GM21528 (cell line): ENCODE results near the gene TMEM187.

ENCODE experiments used
- ATAC-seq: cut with Tn5 transposase; IDR thresholded peaks from one replicate; pipeline ENCODE4 v1.9.1; 2021; ENCODE audit warnings: mild to moderate bottlenecking, moderate library complexity; ENCODE audit not compliant: unreplicated experiment, low FRiP score

TMEM187 gene

DNA sequence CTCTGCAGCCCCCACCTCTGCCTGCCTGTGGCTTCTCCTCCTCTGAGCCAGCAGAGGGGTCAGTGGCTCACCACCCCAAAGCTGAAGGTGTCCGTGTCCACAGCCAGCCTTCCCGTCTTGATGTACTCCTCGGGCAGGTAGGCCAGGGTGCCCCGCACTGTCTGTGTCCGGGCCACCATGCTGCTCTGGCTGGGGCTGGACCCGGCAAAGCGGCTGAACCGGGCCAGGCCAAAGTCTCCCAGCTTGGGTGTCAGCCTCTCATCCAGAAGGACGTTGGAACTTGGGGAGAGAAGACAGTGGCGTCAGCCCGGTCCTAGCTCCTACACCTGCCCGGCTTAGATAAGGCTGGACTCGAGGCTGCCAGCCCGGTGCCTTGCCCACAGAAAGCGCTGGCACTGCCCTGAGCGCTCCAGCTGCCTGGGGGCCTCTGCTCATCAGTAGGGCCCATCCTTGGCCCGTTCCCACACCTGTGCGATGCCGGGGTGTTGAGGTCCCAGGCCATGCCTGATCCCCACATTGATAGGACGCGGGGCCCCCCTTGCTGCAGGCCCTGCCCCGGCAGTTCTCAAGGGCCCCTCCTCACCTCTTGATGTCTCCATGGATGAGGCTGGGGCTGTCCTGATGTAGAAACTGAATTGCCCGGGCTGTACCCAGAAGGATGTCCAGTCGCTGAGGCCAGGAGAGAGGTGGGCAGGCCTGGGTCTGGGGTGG lies 44.0 kb downstream of the TMEM187 start:
- no peak for ATAC-seq

- ATAC-seq = no peak
These were observed 45.4 kb downstream of the TMEM187 start for GRCh38 chrX:154017766-154018517.

DNA sequence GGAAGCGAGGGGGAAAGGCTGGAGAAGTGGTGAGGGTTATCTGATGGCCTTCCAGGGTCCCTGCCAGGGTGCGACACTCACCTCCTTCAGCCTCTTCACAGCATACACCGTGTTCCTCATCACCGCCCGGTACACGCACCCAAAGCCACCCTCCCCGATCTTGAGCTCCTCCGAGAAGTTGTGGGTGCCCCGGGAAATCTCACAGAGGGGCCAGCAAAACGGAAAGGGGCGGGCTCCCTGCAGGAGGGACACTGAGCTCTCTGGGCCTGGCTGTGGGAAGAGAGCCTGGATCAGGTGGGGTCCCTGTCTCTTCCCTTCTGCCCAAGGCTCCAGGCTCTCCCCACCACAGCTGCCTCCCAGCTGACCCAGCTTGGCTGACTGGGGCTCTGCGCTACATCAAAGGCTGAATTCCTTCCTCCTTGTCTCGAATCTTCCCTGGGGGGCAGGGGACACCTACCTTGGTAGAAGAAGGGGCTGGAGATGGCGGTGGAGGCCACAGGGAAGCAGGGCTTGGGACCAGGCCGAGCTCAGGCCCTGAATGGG lies 46.0 kb downstream of the TMEM187 start:
- ATAC-seq = no peak

DNA sequence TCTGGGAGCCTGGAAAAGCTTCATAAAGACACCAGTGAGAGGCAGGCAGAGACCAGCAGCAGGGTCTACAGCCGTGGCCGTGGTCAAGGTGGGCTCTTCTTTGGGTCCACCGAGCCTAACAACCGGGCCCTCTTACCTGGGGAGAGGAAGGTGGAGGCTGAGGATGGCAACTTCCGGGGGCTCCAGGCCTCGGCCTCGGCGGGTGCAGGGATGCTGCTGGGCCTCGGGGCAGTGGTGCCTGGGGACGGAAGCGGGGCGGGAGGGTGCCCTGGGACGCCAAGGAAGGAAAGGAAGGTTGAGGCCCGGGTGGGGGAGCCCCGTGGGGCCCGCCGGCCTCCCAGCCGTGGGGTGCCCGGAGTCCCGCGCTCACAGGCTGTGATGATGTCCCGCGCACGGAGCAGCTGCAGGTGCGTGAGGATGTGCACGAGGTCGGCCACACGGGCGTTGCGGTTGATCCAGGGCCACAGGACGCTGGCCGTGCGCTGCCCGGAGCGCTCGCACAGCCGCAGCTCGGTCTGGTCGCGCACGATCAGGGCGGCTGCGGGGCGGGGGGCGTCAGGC lies 46.6 kb downstream of the TMEM187 start:
- ATAC-seq = peak; percentile 8

GRCh38 chrX:154019633-154020528 lies 47.3 kb downstream of the TMEM187 start, which contains the start of gene IRAK1:
TSS of gene IRAK1 (minus strand) at chrX:154019902. CDS start at chrX:154019812, 90 bp downstream.
- ATAC-seq = peak; percentile 47

GRCh38 chrX:154020536-154021115 lies 48.1 kb downstream of the TMEM187 start:
- ATAC-seq = no peak

DNA sequence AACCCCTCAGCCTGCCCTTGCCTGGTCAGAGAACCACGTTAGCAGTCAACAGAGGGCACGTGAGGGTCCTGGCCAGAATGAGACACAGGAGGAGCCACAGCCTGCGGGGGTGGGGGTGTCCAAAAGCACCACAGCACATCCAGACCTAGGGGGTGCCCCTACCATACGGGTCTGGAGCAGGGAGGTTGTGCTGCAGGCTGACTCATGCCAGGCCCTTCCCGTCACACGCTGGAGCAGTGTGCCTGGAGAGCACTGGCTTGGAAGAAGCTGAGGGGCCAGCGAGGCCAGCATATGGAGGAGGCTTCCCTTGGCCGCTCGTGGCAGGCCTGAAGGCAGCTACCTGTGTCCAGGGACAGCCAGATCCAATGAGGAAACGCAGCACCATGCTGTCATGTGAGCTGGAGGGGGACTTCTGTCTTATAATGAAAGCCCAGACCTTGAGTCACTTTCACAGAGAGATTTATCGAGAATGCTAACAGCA lies 48.6 kb downstream of the TMEM187 start:
- no peak for ATAC-seq

GRCh38 chrX:154022108-154022507 lies 49.6 kb downstream of the TMEM187 start:
- ATAC-seq = no peak

GRCh38 chrX:154023276-154024000 lies 50.9 kb downstream of the TMEM187 start:
- no peak for ATAC-seq

- no peak for ATAC-seq
These were observed 51.7 kb downstream of the TMEM187 start for GRCh38 chrX:154024271-154024670.

DNA sequence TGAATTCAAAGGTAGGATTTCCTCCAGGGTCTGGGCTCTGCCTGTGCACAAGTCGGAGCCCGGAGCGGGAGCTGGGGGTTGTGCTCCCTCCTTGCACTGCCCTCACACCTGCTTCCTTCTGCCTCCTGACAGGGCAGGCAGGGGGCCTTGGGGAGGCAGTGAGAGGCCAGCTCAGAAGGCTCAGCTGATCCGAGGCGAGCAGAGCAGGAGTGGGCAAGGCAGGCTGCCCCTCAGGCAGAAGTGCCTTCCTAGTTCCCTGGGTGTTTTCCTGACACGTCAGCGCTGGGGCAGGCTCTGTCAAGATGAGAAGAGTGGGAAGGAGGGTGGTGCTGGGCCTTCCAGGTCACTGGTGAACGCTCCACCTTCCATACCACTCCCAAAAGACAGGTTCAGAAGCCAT lies 52.7 kb downstream of the TMEM187 start:
- ATAC-seq = no peak

DNA sequence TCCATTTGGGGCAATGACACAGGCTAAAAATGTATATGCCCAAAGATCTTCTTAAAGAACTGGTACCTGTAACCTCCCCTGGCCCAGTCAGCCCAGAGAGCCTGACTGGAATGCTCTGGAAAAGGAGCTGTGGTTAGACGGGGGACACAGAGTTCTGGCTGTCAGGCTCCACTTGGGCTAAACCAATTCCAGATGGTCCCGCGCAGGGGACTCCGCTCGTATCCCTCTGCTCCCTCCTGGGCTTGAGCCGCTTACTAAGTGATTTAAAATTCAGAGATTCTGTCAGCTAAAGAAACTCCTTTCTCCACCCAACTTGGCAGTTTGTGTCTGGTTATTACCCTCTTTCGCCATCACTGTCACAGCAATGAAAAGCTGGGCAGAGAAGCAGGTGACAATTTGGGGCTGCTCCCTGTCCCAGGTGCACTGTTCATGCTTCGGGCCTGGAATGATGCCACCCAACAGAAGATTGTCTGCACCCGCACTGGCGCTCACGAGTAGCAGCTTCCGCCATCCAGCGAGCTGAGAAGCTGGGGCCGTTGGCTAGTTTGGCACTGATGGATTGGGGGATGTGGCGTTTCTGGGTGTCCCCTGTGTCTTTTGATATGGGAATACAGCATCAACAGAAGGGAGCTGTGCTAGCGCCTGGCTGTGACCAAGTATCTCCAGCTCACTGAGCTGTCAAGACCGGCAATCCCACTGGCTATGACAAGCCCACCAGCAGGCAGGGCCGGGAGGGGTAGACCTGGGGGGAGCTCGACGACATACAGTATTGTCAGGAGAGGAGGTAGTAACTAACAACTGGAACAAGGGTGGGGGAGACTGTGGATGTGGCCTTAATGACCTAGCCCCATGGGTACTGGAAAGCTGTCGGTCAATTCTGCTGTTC lies 53.8 kb downstream of the TMEM187 start:
- ATAC-seq = no peak

DNA sequence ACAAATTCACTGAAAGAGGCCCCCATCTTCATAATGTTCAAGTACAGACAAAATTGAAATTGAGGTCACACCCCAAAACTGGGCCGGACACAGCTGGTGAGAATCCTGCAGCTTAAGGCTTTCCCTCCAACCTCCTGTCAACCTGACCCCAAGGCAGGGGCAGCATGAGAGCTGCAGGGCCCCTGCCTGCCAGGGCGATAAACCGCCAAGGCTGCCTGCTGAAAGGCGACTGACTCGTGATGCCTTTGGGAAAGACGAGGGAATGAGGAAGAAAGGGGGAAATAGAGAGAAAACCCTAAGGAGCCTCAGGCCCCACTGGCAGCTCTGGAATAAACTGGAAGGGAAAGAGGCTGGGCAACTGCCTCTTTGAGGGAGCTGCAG lies 54.5 kb downstream of the TMEM187 start:
- no peak for ATAC-seq

GRCh38 chrX:154027986-154028385 lies 55.4 kb downstream of the TMEM187 start:
- no peak for ATAC-seq

- ATAC-seq = no peak
These were observed 56.1 kb downstream of the TMEM187 start for GRCh38 chrX:154028502-154029184.

DNA sequence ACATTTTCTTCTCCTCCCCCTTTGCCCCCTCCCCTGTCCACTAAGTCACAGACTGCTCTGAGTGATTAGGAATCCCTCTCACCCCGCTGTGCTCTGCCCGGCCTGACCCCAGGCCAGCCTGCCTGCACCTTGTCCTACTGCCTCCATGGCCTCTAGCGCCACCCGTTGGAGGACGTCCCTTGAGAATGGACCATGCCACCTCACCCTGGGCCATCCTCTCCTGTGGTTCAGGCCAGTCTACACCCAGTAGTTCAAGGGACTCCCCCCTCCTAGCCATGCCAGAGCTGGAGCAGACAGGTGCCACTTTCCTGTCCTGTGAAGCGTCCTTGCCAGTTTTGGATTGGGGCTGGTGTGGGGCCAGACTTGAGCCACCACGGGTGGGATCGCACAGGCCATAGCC lies 56.9 kb downstream of the TMEM187 start:
- no peak for ATAC-seq

DNA sequence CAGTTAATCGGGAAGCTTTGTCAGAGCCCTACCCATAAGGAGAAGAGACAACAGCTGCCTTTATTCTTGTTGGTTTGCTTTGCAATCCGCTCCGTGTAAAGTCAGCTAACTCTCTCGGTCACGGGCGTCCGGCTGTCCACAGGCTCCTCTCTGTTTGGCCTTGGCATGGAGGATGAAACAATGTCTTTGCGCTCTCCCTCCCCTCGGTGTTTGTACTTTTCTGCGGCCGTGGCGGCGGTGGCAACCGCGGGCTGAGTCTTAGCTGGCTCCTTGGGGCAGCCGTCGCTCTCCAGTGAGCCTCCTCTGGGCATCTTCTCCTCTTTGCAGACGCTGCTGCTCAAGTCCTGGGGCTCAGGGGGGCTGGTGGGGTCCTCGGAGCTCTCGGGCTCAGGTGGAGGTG lies 57.7 kb downstream of the TMEM187 start:
- ATAC-seq = no peak
